ENCODE measurements around the gene DEUP1. TPM values are rescaled to one million over a fixed set of nuclear protein-coding genes. Genes with fewer than 3 reads are reported as not detected.

DEUP1 gene
- total and polyA plus RNA-seq, 2 donors (not counting 1 experiment from before 2014, with no cell fraction given), result not detected

DNA sequence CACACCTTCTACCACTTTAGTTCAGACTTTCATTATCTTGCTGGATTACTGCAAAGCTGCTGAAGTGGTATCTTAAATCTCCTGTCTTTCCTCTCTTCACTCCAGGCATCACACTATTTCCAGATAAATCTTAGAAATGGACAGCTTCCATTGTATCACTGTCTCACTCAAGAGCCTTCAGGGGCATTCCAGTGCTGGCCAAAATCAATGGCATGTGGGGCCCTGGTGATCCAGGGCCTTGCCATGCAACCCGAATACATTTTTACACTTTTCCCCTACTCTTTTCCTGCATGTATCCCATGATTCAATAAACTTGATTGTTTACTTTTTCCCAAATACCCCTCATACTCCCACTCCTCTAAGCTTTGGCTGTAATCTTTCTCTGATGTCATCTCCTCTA is 39.4 kb upstream of the DEUP1 start:
- no peaks in the 10 kb centered on the region for H3K27me3 ChIP-seq (ENCODE audit: control insufficient read depth, insufficient read depth, low read length)
- no peak for DNase-seq (ENCODE audit: low read depth in 2 of 2)
- H3K4me3 ChIP-seq (replicated peaks in 1 of 4; ENCODE audit: control extremely low read depth in 1 of 4, insufficient read depth in 1 of 4, low read depth in 3 of 4, low read length in 4 of 4), result no peak overlapping the region
- no peaks in the 10 kb centered on the region for H3K4me1 ChIP-seq (ENCODE audit: control insufficient read depth, extremely low read depth, insufficient read depth, low read length)
- no peaks in the 10 kb centered on the region for H3K36me3 ChIP-seq (ENCODE audit: control insufficient read depth, insufficient read depth, low read length)
- no peak overlapping the region for H3K27ac ChIP-seq (ENCODE audit: insufficient read depth, low read length)
- H2AFZ ChIP-seq (ENCODE audit: low read length), result no peak overlapping the region
- H3K9ac ChIP-seq (ENCODE audit: insufficient read depth, low read length), result no peak overlapping the region
- H3K4me2 ChIP-seq (ENCODE audit: extremely low read depth, insufficient read depth, low read length), result no peak overlapping the region
- H3K9me3 ChIP-seq (ENCODE audit: control insufficient read depth, insufficient read depth, low read depth, low read length), result no peaks in the 10 kb centered on the region
- TF ChIP-seq, protein P1, sequence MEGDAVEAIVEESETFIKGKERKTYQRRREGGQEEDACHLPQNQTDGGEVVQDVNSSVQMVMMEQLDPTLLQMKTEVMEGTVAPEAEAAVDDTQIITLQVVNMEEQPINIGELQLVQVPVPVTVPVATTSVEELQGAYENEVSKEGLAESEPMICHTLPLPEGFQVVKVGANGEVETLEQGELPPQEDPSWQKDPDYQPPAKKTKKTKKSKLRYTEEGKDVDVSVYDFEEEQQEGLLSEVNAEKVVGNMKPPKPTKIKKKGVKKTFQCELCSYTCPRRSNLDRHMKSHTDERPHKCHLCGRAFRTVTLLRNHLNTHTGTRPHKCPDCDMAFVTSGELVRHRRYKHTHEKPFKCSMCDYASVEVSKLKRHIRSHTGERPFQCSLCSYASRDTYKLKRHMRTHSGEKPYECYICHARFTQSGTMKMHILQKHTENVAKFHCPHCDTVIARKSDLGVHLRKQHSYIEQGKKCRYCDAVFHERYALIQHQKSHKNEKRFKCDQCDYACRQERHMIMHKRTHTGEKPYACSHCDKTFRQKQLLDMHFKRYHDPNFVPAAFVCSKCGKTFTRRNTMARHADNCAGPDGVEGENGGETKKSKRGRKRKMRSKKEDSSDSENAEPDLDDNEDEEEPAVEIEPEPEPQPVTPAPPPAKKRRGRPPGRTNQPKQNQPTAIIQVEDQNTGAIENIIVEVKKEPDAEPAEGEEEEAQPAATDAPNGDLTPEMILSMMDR (conservative IDR thresholded peaks at IDR 0.05 in 1 of 2, IDR thresholded peaks at IDR 0.05 in 1 of 2; ENCODE audit: low read depth in 1 of 2, low read length in 2 of 2), result no peak
- no peak for TF ChIP-seq EZH2 (IDR thresholded peaks at IDR 0.05; ENCODE audit: low read length, missing control alignments)
- no peaks in the 10 kb centered on the region for H3K79me2 ChIP-seq (ENCODE audit: control insufficient read depth, insufficient read depth, low read length)
- no peaks in the 10 kb centered on the region for H4K20me1 ChIP-seq (ENCODE audit: control insufficient read depth, extremely low read depth, insufficient read depth, low read length)

DNA sequence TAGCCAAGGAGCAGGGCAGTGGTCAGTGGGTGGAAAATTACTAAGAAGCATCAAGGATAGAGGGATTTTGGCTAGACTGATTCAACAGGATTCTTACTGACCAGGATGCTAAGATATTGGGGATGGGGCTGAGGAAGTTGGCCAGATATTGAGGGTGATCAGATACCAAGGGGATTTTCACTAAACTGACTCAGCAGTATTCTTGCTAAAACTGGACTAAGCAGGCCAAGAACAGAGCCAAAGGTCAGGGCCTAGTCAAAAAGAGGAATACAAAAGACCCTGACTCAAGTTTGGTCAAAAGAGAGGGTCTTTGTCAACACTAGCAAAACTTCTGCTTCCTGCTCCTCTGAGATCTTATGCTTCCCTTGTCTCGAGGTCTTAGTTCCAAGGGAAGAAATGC is 38.6 kb upstream of the DEUP1 start:
- Histone ChIP-seq H3K79me2 (ENCODE audit: control insufficient read depth, insufficient read depth, low read length) (no peaks in the 10 kb centered on the region), H3K4me2 (ENCODE audit: extremely low read depth, insufficient read depth, low read length) (no peak overlapping the region), H3K27ac (ENCODE audit: insufficient read depth, low read length) (no peak overlapping the region), H3K9ac (ENCODE audit: insufficient read depth, low read length) (no peak overlapping the region), H3K4me1 (ENCODE audit: control insufficient read depth, extremely low read depth, insufficient read depth, low read length) (no peaks in the 10 kb centered on the region), H3K27me3 (ENCODE audit: control insufficient read depth, insufficient read depth, low read length) (no peaks in the 10 kb centered on the region), H2AFZ (ENCODE audit: low read length) (no peak overlapping the region), H3K4me3 (replicated peaks in 1 of 4; ENCODE audit: control extremely low read depth in 1 of 4, insufficient read depth in 1 of 4, low read depth in 3 of 4, low read length in 4 of 4) (no peak overlapping the region), H3K36me3 (ENCODE audit: control insufficient read depth, insufficient read depth, low read length) (no peaks in the 10 kb centered on the region), H4K20me1 (ENCODE audit: control insufficient read depth, extremely low read depth, insufficient read depth, low read length) (no peaks in the 10 kb centered on the region), H3K9me3 (ENCODE audit: control insufficient read depth, insufficient read depth, low read depth, low read length) (no peaks in the 10 kb centered on the region)
- no peak for DNase-seq (ENCODE audit: low read depth in 2 of 2)
- no peak for TF ChIP-seq EZH2 (IDR thresholded peaks at IDR 0.05; ENCODE audit: low read length, missing control alignments)
- TF ChIP-seq, protein P1 (conservative IDR thresholded peaks at IDR 0.05 in 1 of 2, IDR thresholded peaks at IDR 0.05 in 1 of 2; ENCODE audit: low read depth in 1 of 2, low read length in 2 of 2), result no peak

DNA sequence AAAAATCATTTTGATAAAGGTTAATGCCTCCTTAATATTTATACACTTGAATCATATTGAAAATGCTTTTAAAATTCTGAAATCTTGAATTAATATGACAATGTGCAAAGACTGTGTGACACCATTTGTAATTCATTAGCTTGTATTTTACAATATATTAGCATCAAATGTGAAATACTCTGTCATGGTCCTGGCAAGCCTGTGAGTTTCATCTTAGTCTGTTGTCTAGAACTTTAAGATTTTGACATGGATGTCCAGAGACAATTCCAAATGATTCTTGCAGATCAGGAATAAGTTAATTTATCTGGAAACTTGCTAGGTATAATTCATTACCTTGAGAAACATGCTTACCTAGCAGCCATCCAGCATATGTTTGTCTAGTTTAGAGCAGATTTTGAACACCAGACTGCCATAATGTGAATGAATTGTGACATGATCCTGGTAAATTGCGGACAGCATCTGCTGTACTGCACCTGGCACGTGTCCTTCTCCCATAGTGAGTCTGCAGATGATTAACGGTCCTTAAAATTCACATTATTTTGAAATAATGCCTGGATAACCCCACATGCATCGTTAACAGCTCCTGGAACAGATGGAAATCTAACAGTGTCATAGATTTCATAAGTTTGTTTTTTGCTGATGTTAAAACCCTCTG is 34.5 kb upstream of the DEUP1 start:
- DNase-seq (ENCODE audit: low read depth in 2 of 2), result no peak
- Histone ChIP-seq H3K4me3 (replicated peaks in 1 of 4; ENCODE audit: control extremely low read depth in 1 of 4, insufficient read depth in 1 of 4, low read depth in 3 of 4, low read length in 4 of 4) (no peak overlapping the region), H3K4me1 (ENCODE audit: control insufficient read depth, extremely low read depth, insufficient read depth, low read length) (no peaks in the 10 kb centered on the region), H3K9me3 (ENCODE audit: control insufficient read depth, insufficient read depth, low read depth, low read length) (no peaks in the 10 kb centered on the region), H3K9ac (ENCODE audit: insufficient read depth, low read length) (no peak overlapping the region), H3K36me3 (ENCODE audit: control insufficient read depth, insufficient read depth, low read length) (no peaks in the 10 kb centered on the region), H3K27me3 (ENCODE audit: control insufficient read depth, insufficient read depth, low read length) (no peaks in the 10 kb centered on the region), H3K4me2 (ENCODE audit: extremely low read depth, insufficient read depth, low read length) (no peak overlapping the region), H3K79me2 (ENCODE audit: control insufficient read depth, insufficient read depth, low read length) (no peaks in the 10 kb centered on the region), H4K20me1 (ENCODE audit: control insufficient read depth, extremely low read depth, insufficient read depth, low read length) (no peaks in the 10 kb centered on the region), H3K27ac (ENCODE audit: insufficient read depth, low read length) (no peak overlapping the region), H2AFZ (ENCODE audit: low read length) (no peak overlapping the region)
- TF ChIP-seq, protein P1 (conservative IDR thresholded peaks at IDR 0.05 in 1 of 2, IDR thresholded peaks at IDR 0.05 in 1 of 2; ENCODE audit: low read depth in 1 of 2, low read length in 2 of 2), result no peak
- TF ChIP-seq EZH2 (IDR thresholded peaks at IDR 0.05; ENCODE audit: low read length, missing control alignments), result no peak
